HepG2 (cell line): ENCODE results near the gene SUSD6.

ENCODE experiments used
- YY1 ChIP-seq: IDR thresholded peaks from 2 replicates; pipeline ENCODE4 v1.6.1; 2011; ENCODE audit warnings: low read length, low read depth, moderate library complexity, mild to moderate bottlenecking; ENCODE audit not compliant: insufficient read depth, insufficient replicate concordance
- ZNF234 ChIP-seq: sonication (generic); formaldehyde crosslinking; conservative IDR thresholded peaks from 2 replicates; pipeline ENCODE4 v1.5.1; 2020; ENCODE audit warnings: mild to moderate bottlenecking, missing genetic modification reagents

GRCh38 chr14:69629225-69630127 is 18.1 kb downstream of the SUSD6 start:
- TF ChIP-seq ZNF234 (no peak), YY1 (no peak)
